Islet of Langerhans (tissue), 1 donor: Measurements from ENCODE around the gene CASP4.
A peak's percentile ranks its signal among the peaks of the same experiment; 100 is the strongest.
"Not testable (repeated sequence)": the region's sequence is repeated elsewhere in the genome, so short reads cannot be mapped to it uniquely, and the experiment has no call there.

Source experiments
- FAIRE-seq: peaks from one replicate; lab custom pipeline; 2011; peaks lifted over from hg19 to GRCh38; lab: Jason Lieb, UNC

Gene CASP4

GRCh38 chr11:104968355-104968855, at the start of gene CASP4:
Gene CASP4, minus strand, starts transcription at chr11:104968574. Its CDS starts 49 bp downstream, at chr11:104968525.
- peak; percentile 90 for FAIRE-seq

- no peak for FAIRE-seq
These were observed 39.1 kb upstream of the CASP4 start for GRCh38 chr11:105007463-105007862.

- no peak for FAIRE-seq
These were observed 37.1 kb upstream of the CASP4 start for GRCh38 chr11:105005451-105005845.

- peak; percentile 49 for FAIRE-seq
These were observed 35.6 kb upstream of the CASP4 start for GRCh38 chr11:105004021-105004420.

GRCh38 chr11:105003151-105003550, 34.8 kb upstream of the CASP4 start:
- no peak for FAIRE-seq

GRCh38 chr11:105000797-105001196, 32.4 kb upstream of the CASP4 start:
- FAIRE-seq: no peak

GRCh38 chr11:105000167-105000566, 31.8 kb upstream of the CASP4 start:
- FAIRE-seq: no peak

- no peak for FAIRE-seq
These were observed 31.3 kb upstream of the CASP4 start for GRCh38 chr11:104999721-105000120.

- no peak for FAIRE-seq
These were observed 28.9 kb upstream of the CASP4 start for GRCh38 chr11:104997288-104997687.

GRCh38 chr11:104995001-104995408, 26.6 kb upstream of the CASP4 start:
- FAIRE-seq: no peak

- no peak for FAIRE-seq
These were observed 24.4 kb upstream of the CASP4 start for GRCh38 chr11:104992781-104993180.

- no peak for FAIRE-seq
These were observed 23.6 kb upstream of the CASP4 start for GRCh38 chr11:104991994-104992393.

- FAIRE-seq: no peak
These were observed 16.4 kb upstream of the CASP4 start for GRCh38 chr11:104984808-104985207.

GRCh38 chr11:104979839-104980238, 11.5 kb upstream of the CASP4 start:
- no peak for FAIRE-seq

GRCh38 chr11:104973616-104974015, 5.2 kb upstream of the CASP4 start:
- FAIRE-seq: no peak

- FAIRE-seq: not testable (repeated sequence)
These were observed 4.5 kb upstream of the CASP4 start for GRCh38 chr11:104972924-104973323.

GRCh38 chr11:104970756-104971155, 2.4 kb upstream of the CASP4 start:
- no peak for FAIRE-seq

- FAIRE-seq: no peak
These were observed 742 bp upstream of the CASP4 start for GRCh38 chr11:104968856-104969776.

- FAIRE-seq: peak; percentile 84
These were observed 630 bp downstream of the CASP4 start for GRCh38 chr11:104967534-104968354.

- FAIRE-seq: no peak
These were observed 2.6 kb downstream of the CASP4 start for GRCh38 chr11:104965735-104966134.

- no peak for FAIRE-seq
These were observed 4.1 kb downstream of the CASP4 start for GRCh38 chr11:104964247-104964646.

GRCh38 chr11:104962852-104963251, 5.5 kb downstream of the CASP4 start:
- FAIRE-seq: no peak

GRCh38 chr11:104957280-104957679, 11.1 kb downstream of the CASP4 start:
- FAIRE-seq: no peak
